ENCODE results near the gene AGR2. TPM values are rescaled to one million over a fixed set of nuclear protein-coding genes. Genes with fewer than 3 reads are reported as not detected.

Gene AGR2
- total and polyA plus RNA-seq, 2 of the 4 experiments (the other 2 are of a cell fraction) = not detected

- Histone ChIP-seq H3K9me3 (ENCODE audit: control insufficient read depth, insufficient read depth, low read length) (no peaks in the 10 kb centered on the region), H2BK5ac (ENCODE audit: low read depth, low read length, poor library complexity, severe bottlenecking) (no peak overlapping the region), H3K4me3 (ENCODE audit: insufficient read depth, low read depth, low read length) (no peak overlapping the region), H4K8ac (ENCODE audit: low read depth in 2 of 2, low read length in 2 of 2) (no peak overlapping the region), H2AK9ac (replicated peaks; ENCODE audit: low read depth, low read length, poor library complexity) (no peak overlapping the region), H4K91ac (ENCODE audit: insufficient read depth, low read depth, low read length) (no peak overlapping the region), H3K9me1 (ENCODE audit: insufficient read depth, low read length) (0 out of 2 replicates have a peak, but pooled peaks cover 2% of the 10 kb centered on the region), H3K27ac (ENCODE audit: insufficient read depth, low read length) (no peak overlapping the region), H3K9ac (ENCODE audit: low read depth, low read length) (no peak overlapping the region), H4K5ac (ENCODE audit: low read depth, low read length) (no peak overlapping the region), H3K23ac (ENCODE audit: low read depth, low read length) (no peak overlapping the region), H3K79me1 (ENCODE audit: low read depth in 1 of 2, low read length in 2 of 2) (no peaks in the 10 kb centered on the region), H3K14ac (replicated peaks; ENCODE audit: low read depth, low read length) (no peak overlapping the region), H2BK15ac (ENCODE audit: low read depth, low read length) (no peak overlapping the region), H3K4ac (ENCODE audit: low read depth, low read length) (no peak overlapping the region), H3K56ac (ENCODE audit: extremely low read depth, insufficient read depth, low read length) (no peak overlapping the region), H2AFZ (replicated peaks; ENCODE audit: low read length, poor library complexity) (no peak overlapping the region), H2BK20ac (ENCODE audit: low read depth, low read length) (no peak overlapping the region), H3K4me1 (ENCODE audit: control insufficient read depth, insufficient read depth, low read length) (no peaks in the 10 kb centered on the region), H3K36me3 (ENCODE audit: control insufficient read depth, insufficient read depth, low read length) (no peaks in the 10 kb centered on the region), H3K18ac (ENCODE audit: low read depth, low read length) (no peak overlapping the region), H3K27me3 (ENCODE audit: control insufficient read depth, insufficient read depth, low read length) (peaks cover 9% of the 10 kb centered on the region), H3K4me2 (ENCODE audit: low read depth, low read length) (no peak overlapping the region), H2AK5ac (ENCODE audit: low read depth, low read length) (no peak overlapping the region), H4K20me1 (ENCODE audit: insufficient read depth, low read length) (no peaks in the 10 kb centered on the region), H2BK120ac (ENCODE audit: low read depth, low read length) (no peak overlapping the region)
- POLR2A ChIA-PET (ENCODE audit: unreplicated experiment) = no interaction called here
- WGBS, 2 experiments (ENCODE audit: extremely low coverage in 2 of 2, insufficient read length in 1 of 2) = 70% methylated on average over 3 of the region's 6 CpGs; no CpG with 5 or more reads in 1 of the 2 experiments
- ATAC-seq (ENCODE audit: low read depth) = no peak
- TF ChIP-seq USF2 (IDR thresholded peaks at IDR 0.05; ENCODE audit: low read depth, low read length) = no peak
- TF ChIP-seq MXI1 (IDR thresholded peaks at IDR 0.05; ENCODE audit: borderline replicate concordance, low read depth, low read length) = no peak
- TF ChIP-seq MAFK (IDR thresholded peaks at IDR 0.05; ENCODE audit: low read depth, low read length) = no peak
- TF ChIP-seq RAD21 (IDR thresholded peaks at IDR 0.05; ENCODE audit: low read length) = no peak
- no peak for TF ChIP-seq SMC3 (IDR thresholded peaks at IDR 0.05; ENCODE audit: low read depth, low read length)
- no peak for TF ChIP-seq RFX5 (IDR thresholded peaks at IDR 0.05; ENCODE audit: low read depth, low read length)
- no peak for TF ChIP-seq CEBPB (IDR thresholded peaks at IDR 0.05; ENCODE audit: low read depth, low read length)
- no peak for TF ChIP-seq MAZ (IDR thresholded peaks at IDR 0.05; ENCODE audit: borderline replicate concordance, low read depth, low read length)
- no peak for TF ChIP-seq CHD1 (IDR thresholded peaks at IDR 0.05; ENCODE audit: low read depth, low read length)
- TF ChIP-seq BHLHE40 (IDR thresholded peaks at IDR 0.05; ENCODE audit: low read depth, low read length) = no peak
- TF ChIP-seq ELK1 (IDR thresholded peaks at IDR 0.05; ENCODE audit: borderline replicate concordance, low read depth, low read length) = no peak
- TF ChIP-seq NFE2L2 (IDR thresholded peaks at IDR 0.05; ENCODE audit: low read depth, low read length) = no peak
- TF ChIP-seq FOS (IDR thresholded peaks at IDR 0.05; ENCODE audit: low read depth, low read length) = no peak
- no peak for TF ChIP-seq POLR2A (IDR thresholded peaks at IDR 0.05; ENCODE audit: low read depth, low read length)
- no peak for TF ChIP-seq RCOR1 (IDR thresholded peaks at IDR 0.05; ENCODE audit: insufficient replicate concordance, low read length)
- TF ChIP-seq CTCF (conservative IDR thresholded peaks at IDR 0.05; ENCODE audit: low read depth, low read length) = no peak
- dilution Hi-C loops (cut with HindIII; ENCODE audit: low sequenced_read_pairs, unreplicated experiment) (no loop called here), intact Hi-C loops (cut with micrococcal nuclease) (no loop called here), in situ Hi-C loops (cut with MboI; ENCODE audit: low sequenced_read_pairs) (no loop called here)
- DNase-seq = no peak
- BruUV-seq (replicated peaks) = no TSS peak
- CTCF ChIA-PET = no interaction called here
These were observed 9.2 kb downstream of the AGR2 start for GRCh38 chr7:16795624-16796023.
